NCI-H1105 (cell line): Measurements from ENCODE around the gene ADCY5.
"Not testable (repeated sequence)": the region's sequence is repeated elsewhere in the genome, so short reads cannot be mapped to it uniquely, and the experiment has no call there.

ENCODE experiments used
- DNase-seq: peaks from one replicate; lab custom pipeline; 2025; lab: John Stamatoyannopoulos, UW

Gene ADCY5

GRCh38 chr3:123448536-123449101 is at the start of gene ADCY5:
Gene ADCY5 (minus strand): TSS chr3:123449090. CDS start chr3:123448545, 545 bp downstream.
- no peak for DNase-seq

GRCh38 chr3:123493912-123494311 is 45.0 kb upstream of the ADCY5 start:
- no peak for DNase-seq

GRCh38 chr3:123491966-123492587 is 43.2 kb upstream of the ADCY5 start:
- DNase-seq: no peak

GRCh38 chr3:123489400-123490004 is 40.6 kb upstream of the ADCY5 start:
- DNase-seq: peak; percentile 71

GRCh38 chr3:123488645-123489347 is 39.9 kb upstream of the ADCY5 start:
- DNase-seq: no peak

GRCh38 chr3:123487063-123487462 is 38.2 kb upstream of the ADCY5 start:
- not testable (repeated sequence) for DNase-seq

GRCh38 chr3:123486460-123486859 is 37.6 kb upstream of the ADCY5 start:
- DNase-seq: no peak

- DNase-seq: no peak
These were observed 36.7 kb upstream of the ADCY5 start for GRCh38 chr3:123485551-123485950.

- no peak for DNase-seq
These were observed 34.3 kb upstream of the ADCY5 start for GRCh38 chr3:123483146-123483545.

GRCh38 chr3:123481722-123482457 is 33.0 kb upstream of the ADCY5 start:
- no peak for DNase-seq

GRCh38 chr3:123481071-123481470 is 32.2 kb upstream of the ADCY5 start:
- DNase-seq: no peak

GRCh38 chr3:123480428-123480827 is 31.5 kb upstream of the ADCY5 start:
- DNase-seq: no peak

GRCh38 chr3:123479891-123480290 is 31.0 kb upstream of the ADCY5 start:
- no peak for DNase-seq

GRCh38 chr3:123478314-123478713 is 29.4 kb upstream of the ADCY5 start:
- DNase-seq: no peak

- no peak for DNase-seq
These were observed 28.3 kb upstream of the ADCY5 start for GRCh38 chr3:123476967-123477750.

GRCh38 chr3:123475786-123476185 is 26.9 kb upstream of the ADCY5 start:
- no peak for DNase-seq

GRCh38 chr3:123471106-123471505 is 22.2 kb upstream of the ADCY5 start:
- no peak for DNase-seq

GRCh38 chr3:123469323-123469995 is 20.6 kb upstream of the ADCY5 start:
- no peak for DNase-seq

- DNase-seq: no peak
These were observed 18.2 kb upstream of the ADCY5 start for GRCh38 chr3:123467046-123467445.

- DNase-seq: no peak
These were observed 15.3 kb upstream of the ADCY5 start for GRCh38 chr3:123464211-123464610.

- DNase-seq: no peak
These were observed 11.0 kb upstream of the ADCY5 start for GRCh38 chr3:123459862-123460261.
